Dendritic cell treated with granulocyte-macrophage colony-stimulating factor and Interleukin-4, amounts not matched to agents 40 ng/mL and 50 ng/mL, for 4 days (primary cell): ENCODE results near the gene ITGAD.
"Not testable (repeated sequence)": the region's sequence is repeated elsewhere in the genome, so short reads cannot be mapped to it uniquely, and the experiment has no call there.

Experiments used
- H3K27ac Mint-ChIP-seq: one replicate; pipeline ENCODE4 v1.8.0; 2022; ENCODE audit warnings: mild to moderate bottlenecking, mixed read lengths
- H3K27me3 Mint-ChIP-seq: one replicate; pipeline ENCODE4 v1.8.0; 2022; ENCODE audit warnings: mild to moderate bottlenecking, mixed read lengths
- H3K36me3 Mint-ChIP-seq: one replicate; pipeline ENCODE4 v1.8.0; 2022; ENCODE audit warnings: low read depth, mixed read lengths
- H3K4me1 Mint-ChIP-seq: one replicate; pipeline ENCODE4 v1.8.0; 2022; ENCODE audit warnings: low read depth, mixed read lengths
- H3K4me3 Mint-ChIP-seq: one replicate; pipeline ENCODE4 v1.8.0; 2022; ENCODE audit warnings: mild to moderate bottlenecking, moderate library complexity, mixed read lengths
- H3K9me3 Mint-ChIP-seq: one replicate; pipeline ENCODE4 v1.8.0; 2022; ENCODE audit warnings: mixed read lengths
- intact Hi-C: fragments of 100-400 bp; cut with micrococcal nuclease; formaldehyde crosslinking; loops from one replicate; pipeline ENCODE4 v1.15.0; 2022

Gene ITGAD

GRCh38 chr16:31402687-31403086 is 9.6 kb downstream of the ITGAD start:
- no peak overlapping the region for H3K27ac Mint-ChIP-seq
- intact Hi-C loops: no loop called here
- peaks cover 44% of the 10 kb centered on the region for H3K4me1 Mint-ChIP-seq
- H3K27me3 Mint-ChIP-seq: peaks cover 8% of the 10 kb centered on the region
- no peak overlapping the region for H3K4me3 Mint-ChIP-seq
- peaks cover 9% of the 10 kb centered on the region for H3K9me3 Mint-ChIP-seq
- H3K36me3 Mint-ChIP-seq: no peaks in the 10 kb centered on the region

- intact Hi-C loops: no loop called here
- Mint-ChIP-seq H3K4me1 (peaks cover 37% of the 10 kb centered on the region), H3K36me3 (no peaks in the 10 kb centered on the region), H3K27me3 (peaks cover 16% of the 10 kb centered on the region), H3K4me3 (no peak overlapping the region), H3K9me3 (peaks cover 9% of the 10 kb centered on the region), H3K27ac (peak overlapping the region; percentile 14)
These were observed 10.6 kb downstream of the ITGAD start for GRCh38 chr16:31403590-31404352.

DNA sequence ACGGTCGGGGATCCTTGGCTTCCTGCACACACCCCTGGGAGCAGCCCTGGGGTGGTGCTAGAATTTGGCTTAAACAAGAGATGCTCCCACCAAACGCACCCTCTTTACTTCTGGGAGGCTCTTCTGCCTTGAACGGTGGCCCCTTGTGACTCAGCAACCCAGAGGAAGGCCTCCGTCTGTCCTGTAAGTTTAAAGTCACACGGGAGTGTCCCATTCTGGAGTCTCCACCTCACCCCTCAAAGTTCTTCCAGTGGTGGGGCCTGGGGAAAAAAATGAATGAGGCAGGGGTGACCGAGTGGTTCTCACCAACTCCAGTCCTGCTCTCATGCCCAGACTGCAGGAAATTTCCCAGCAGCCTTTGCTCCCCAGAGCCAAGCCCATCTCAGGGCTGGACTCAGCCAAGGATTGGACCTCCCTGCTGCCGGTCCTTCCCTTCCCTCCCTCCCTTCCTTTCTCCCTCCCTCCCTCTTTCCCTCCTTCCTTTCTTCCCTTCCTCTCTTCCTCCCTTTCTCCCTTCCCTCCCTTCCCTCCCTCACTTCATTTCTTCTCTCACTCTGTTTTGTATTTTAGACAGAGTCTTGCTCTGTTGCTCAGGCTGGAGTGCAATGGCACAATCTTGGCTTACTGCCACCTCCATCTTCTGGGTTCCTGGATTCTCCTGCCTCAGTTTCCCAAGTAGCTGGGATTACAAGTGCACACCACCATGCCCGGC is 11.4 kb downstream of the ITGAD start:
- Mint-ChIP-seq H3K4me3 (no peak overlapping the region), H3K27me3 (peaks cover 16% of the 10 kb centered on the region), H3K36me3 (no peaks in the 10 kb centered on the region), H3K27ac (peak overlapping the region; percentile 14), H3K9me3 (peaks cover 3% of the 10 kb centered on the region), H3K4me1 (peaks cover 30% of the 10 kb centered on the region)
- intact Hi-C loops: no loop called here

DNA sequence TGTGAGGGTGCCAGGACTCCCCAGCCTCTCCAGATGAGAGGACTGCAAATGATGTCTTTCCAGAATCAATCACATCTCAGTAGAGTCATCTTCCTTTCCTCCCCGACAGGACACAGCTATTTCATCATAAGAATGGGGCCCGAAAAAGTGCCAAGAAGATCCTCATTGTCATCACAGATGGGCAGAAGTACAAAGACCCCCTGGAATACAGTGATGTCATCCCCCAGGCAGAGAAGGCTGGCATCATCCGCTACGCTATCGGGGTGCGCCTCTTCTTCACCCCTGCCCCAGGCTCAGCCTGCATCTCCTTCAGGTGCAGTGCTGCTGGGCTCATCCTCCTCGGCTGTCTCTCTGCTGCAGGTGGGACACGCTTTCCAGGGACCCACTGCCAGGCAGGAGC is 14.3 kb downstream of the ITGAD start:
- no peaks in the 10 kb centered on the region for H3K9me3 Mint-ChIP-seq
- intact Hi-C loops: no loop called here
- H3K4me1 Mint-ChIP-seq: peaks cover 14% of the 10 kb centered on the region
- H3K27me3 Mint-ChIP-seq: peaks cover 23% of the 10 kb centered on the region
- no peak overlapping the region for H3K4me3 Mint-ChIP-seq
- H3K36me3 Mint-ChIP-seq: no peaks in the 10 kb centered on the region
- no peak overlapping the region for H3K27ac Mint-ChIP-seq

- H3K27ac Mint-ChIP-seq: no peak overlapping the region
- intact Hi-C loops: no loop called here
- H3K36me3 Mint-ChIP-seq: no peaks in the 10 kb centered on the region
- peaks cover 14% of the 10 kb centered on the region for H3K4me1 Mint-ChIP-seq
- no peaks in the 10 kb centered on the region for H3K9me3 Mint-ChIP-seq
- H3K4me3 Mint-ChIP-seq: no peak overlapping the region
- H3K27me3 Mint-ChIP-seq: peaks cover 32% of the 10 kb centered on the region
These were observed 16.3 kb downstream of the ITGAD start for GRCh38 chr16:31409433-31409832.

DNA sequence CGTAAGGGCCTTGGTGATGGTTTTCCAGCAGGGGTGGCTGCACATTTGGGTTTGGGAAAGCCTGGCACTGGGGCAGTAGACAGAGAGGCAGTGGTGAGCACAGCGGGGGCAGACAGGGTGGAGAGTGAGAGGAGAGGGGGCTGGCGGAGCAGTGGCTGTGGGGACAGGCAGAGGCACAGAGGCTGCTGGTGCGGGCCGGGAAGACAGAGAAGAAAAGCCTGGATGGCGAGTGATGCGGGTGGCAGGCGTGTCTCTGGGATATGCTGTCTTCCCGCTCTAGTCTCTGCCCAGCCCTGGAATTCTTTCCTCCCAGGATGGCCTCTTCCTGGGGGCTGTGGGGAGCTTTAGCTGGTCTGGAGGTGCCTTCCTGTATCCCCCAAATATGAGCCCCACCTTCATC is 16.9 kb downstream of the ITGAD start:
- Mint-ChIP-seq H3K4me3 (no peak overlapping the region), H3K4me1 (peaks cover 10% of the 10 kb centered on the region), H3K27me3 (peaks cover 34% of the 10 kb centered on the region), H3K27ac (no peak overlapping the region), H3K9me3 (no peaks in the 10 kb centered on the region), H3K36me3 (no peaks in the 10 kb centered on the region)
- intact Hi-C loops: no loop called here

DNA sequence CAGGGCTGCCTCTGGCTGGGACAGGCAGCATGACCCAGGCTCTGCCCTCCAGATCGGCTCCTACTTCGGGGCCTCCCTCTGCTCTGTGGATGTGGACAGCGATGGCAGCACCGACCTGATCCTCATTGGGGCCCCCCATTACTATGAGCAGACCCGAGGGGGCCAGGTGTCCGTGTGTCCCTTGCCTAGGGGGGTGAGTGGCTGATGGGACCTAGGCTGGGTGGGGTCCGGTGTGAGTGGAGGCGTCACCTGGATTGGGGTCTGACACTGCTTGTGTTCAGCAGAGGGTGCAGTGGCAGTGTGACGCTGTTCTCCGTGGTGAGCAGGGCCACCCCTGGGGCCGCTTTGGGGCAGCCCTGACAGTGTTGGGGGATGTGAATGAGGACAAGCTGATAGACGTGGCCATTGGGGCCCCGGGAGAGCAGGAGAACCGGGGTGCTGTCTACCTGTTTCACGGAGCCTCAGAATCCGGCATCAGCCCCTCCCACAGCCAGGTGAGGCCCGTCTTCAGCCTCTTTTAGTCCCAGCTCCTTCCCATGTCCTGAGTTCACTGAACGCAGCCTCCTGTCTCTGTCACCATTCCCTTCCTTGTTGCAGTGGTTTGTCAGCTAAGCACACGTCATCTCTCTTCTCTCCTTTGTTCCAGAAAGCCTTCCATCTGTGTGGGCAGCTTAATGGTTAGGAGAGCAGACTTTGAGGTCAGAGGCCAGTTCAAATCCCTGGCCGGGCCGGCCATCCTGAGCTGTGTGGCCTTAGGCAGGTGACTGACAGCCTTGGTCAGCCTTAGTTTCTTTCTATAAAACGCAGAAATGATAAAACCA is 18.1 kb downstream of the ITGAD start:
- H3K27me3 Mint-ChIP-seq: peaks cover 41% of the 10 kb centered on the region
- no peaks in the 10 kb centered on the region for H3K36me3 Mint-ChIP-seq
- intact Hi-C loops: no loop called here
- H3K9me3 Mint-ChIP-seq: no peaks in the 10 kb centered on the region
- no peak overlapping the region for H3K4me3 Mint-ChIP-seq
- H3K27ac Mint-ChIP-seq: no peak overlapping the region
- H3K4me1 Mint-ChIP-seq: peaks cover 16% of the 10 kb centered on the region

DNA sequence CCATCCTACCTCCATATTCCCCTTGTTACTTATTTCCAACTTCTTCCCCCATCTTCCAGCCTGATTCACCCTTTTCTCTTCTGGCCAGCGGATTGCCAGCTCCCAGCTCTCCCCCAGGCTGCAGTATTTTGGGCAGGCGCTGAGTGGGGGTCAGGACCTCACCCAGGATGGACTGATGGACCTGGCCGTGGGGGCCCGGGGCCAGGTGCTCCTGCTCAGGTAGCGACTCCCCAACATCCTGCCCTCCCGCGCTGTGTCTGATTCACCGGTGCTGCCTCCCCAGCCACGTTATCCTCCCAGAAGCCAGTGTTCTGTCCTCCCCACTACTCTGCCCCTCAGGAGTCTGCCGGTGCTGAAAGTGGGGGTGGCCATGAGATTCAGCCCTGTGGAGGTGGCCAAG is 19.6 kb downstream of the ITGAD start:
- peaks cover 40% of the 10 kb centered on the region for H3K27me3 Mint-ChIP-seq
- no peak overlapping the region for H3K4me3 Mint-ChIP-seq
- peaks cover 21% of the 10 kb centered on the region for H3K4me1 Mint-ChIP-seq
- no peak overlapping the region for H3K27ac Mint-ChIP-seq
- no peaks in the 10 kb centered on the region for H3K9me3 Mint-ChIP-seq
- intact Hi-C loops: no loop called here
- no peaks in the 10 kb centered on the region for H3K36me3 Mint-ChIP-seq

GRCh38 chr16:31413381-31413780 is 20.2 kb downstream of the ITGAD start:
- no peak overlapping the region for H3K27ac Mint-ChIP-seq
- no peaks in the 10 kb centered on the region for H3K36me3 Mint-ChIP-seq
- H3K4me1 Mint-ChIP-seq: peaks cover 21% of the 10 kb centered on the region

GRCh38 chr16:31413943-31414342 is 20.8 kb downstream of the ITGAD start:
- H3K27me3 Mint-ChIP-seq: peaks cover 39% of the 10 kb centered on the region
- no peaks in the 10 kb centered on the region for H3K9me3 Mint-ChIP-seq
- no peak overlapping the region for H3K4me3 Mint-ChIP-seq
- intact Hi-C loops: no loop called here
- no peak overlapping the region for H3K27ac Mint-ChIP-seq
- no peaks in the 10 kb centered on the region for H3K36me3 Mint-ChIP-seq
- H3K4me1 Mint-ChIP-seq: peaks cover 21% of the 10 kb centered on the region

More at GRCh38 chr16:31413381-31413780, 20.2 kb downstream of the ITGAD start:
- Mint-ChIP-seq H3K9me3 (no peaks in the 10 kb centered on the region), H3K27me3 (peaks cover 42% of the 10 kb centered on the region), H3K4me3 (no peak overlapping the region)
- intact Hi-C loops: no loop called here

- no peaks in the 10 kb centered on the region for H3K9me3 Mint-ChIP-seq
- H3K27me3 Mint-ChIP-seq: peaks cover 40% of the 10 kb centered on the region
- H3K4me3 Mint-ChIP-seq: no peak overlapping the region
- peaks cover 21% of the 10 kb centered on the region for H3K4me1 Mint-ChIP-seq
- no peak overlapping the region for H3K27ac Mint-ChIP-seq
- no peaks in the 10 kb centered on the region for H3K36me3 Mint-ChIP-seq
- intact Hi-C loops: no loop called here
These were observed 21.6 kb downstream of the ITGAD start for GRCh38 chr16:31414706-31415105.

- Mint-ChIP-seq H3K4me3 (no peak overlapping the region), H3K27me3 (peaks cover 41% of the 10 kb centered on the region), H3K4me1 (peaks cover 21% of the 10 kb centered on the region), H3K9me3 (no peaks in the 10 kb centered on the region), H3K36me3 (no peaks in the 10 kb centered on the region), H3K27ac (no peak overlapping the region)
- intact Hi-C loops: no loop called here
These were observed 23.2 kb downstream of the ITGAD start for GRCh38 chr16:31416371-31416770.

DNA sequence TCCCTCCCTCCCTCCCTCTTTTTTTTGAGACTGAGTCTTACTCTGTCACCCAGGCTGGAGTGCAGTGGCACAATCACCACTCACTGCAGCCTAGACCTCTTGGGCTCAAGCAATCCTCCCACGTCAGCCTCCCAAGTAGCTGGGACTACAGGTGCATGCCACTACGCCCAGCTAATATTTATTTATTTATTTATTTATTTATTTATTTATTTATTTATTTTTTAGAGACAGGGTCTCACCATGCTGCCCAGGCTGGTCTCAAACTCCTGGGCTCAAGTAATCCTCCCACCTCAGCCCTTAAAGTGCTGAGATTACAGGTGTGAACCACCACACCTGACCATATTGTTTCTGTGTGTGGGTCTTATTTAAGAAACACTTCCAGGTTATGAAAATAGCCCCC is 23.9 kb downstream of the ITGAD start:
- H3K36me3 Mint-ChIP-seq, H3K9me3 Mint-ChIP-seq, H3K4me3 Mint-ChIP-seq, H3K27ac Mint-ChIP-seq, intact Hi-C loops: not testable (repeated sequence)
- H3K4me1 Mint-ChIP-seq: peaks cover 21% of the 10 kb centered on the region
- peaks cover 41% of the 10 kb centered on the region for H3K27me3 Mint-ChIP-seq

DNA sequence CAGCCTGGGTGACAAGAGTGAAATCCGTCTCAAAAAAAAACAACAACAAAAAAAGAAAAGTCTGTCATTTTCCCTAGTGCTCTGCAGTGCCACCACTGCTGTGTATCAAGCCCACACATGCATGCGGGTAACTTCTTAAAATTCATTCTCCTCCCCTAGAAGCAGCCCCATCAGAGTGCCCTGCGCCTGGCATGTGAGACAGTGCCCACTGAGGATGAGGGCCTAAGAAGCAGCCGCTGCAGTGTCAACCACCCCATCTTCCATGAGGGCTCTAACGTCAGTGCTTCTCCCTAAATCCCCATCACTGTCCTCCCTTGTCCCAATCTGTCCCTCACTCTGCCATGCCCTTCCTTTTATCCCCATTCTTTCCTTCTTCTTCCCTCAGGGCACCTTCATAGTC is 24.8 kb downstream of the ITGAD start:
- Mint-ChIP-seq H3K4me1 (peaks cover 21% of the 10 kb centered on the region), H3K9me3 (no peaks in the 10 kb centered on the region), H3K36me3 (no peaks in the 10 kb centered on the region), H3K27ac (no peak overlapping the region), H3K27me3 (peaks cover 35% of the 10 kb centered on the region), H3K4me3 (no peak overlapping the region)
- intact Hi-C loops: no loop called here
